GM18520 (cell line): ENCODE results near the gene CD86.

Experiments used
- ATAC-seq: cut with Tn5 transposase; IDR thresholded peaks from one replicate; pipeline ENCODE4 v1.9.1; 2021; ENCODE audit not compliant: unreplicated experiment

The CD86 gene

DNA sequence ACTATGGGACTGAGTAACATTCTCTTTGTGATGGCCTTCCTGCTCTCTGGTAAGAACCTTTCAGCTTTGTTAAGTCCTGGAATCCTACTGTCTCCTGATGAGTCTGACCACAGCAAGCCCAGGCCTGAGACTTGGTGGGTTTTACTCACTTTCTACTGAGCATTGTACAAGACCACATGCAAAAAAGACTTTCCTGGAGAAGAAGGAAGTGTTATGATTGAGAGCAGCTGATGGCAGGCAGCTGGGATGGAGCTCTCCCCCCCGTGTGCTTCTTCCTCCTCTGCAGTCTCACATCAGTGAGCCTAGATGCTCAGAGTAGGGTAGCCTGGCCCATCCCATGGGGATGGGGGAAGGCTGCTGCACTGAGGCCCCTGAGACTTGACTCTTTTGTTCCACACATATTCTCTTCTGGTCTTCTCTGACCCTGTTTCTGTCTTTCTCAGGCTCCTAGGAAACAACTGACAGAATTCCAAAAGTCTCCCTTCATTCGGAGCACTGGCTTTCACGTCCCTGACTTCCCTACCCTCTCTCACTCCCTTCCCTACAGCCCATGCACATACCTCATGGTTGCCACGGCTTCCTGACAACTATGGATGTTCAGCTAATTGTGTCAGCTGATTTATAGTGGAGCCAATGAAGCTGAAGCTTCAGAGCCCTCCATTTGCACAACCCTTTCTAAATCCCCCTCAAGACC lies 36.6 kb downstream of the CD86 start:
- no peak for ATAC-seq

DNA sequence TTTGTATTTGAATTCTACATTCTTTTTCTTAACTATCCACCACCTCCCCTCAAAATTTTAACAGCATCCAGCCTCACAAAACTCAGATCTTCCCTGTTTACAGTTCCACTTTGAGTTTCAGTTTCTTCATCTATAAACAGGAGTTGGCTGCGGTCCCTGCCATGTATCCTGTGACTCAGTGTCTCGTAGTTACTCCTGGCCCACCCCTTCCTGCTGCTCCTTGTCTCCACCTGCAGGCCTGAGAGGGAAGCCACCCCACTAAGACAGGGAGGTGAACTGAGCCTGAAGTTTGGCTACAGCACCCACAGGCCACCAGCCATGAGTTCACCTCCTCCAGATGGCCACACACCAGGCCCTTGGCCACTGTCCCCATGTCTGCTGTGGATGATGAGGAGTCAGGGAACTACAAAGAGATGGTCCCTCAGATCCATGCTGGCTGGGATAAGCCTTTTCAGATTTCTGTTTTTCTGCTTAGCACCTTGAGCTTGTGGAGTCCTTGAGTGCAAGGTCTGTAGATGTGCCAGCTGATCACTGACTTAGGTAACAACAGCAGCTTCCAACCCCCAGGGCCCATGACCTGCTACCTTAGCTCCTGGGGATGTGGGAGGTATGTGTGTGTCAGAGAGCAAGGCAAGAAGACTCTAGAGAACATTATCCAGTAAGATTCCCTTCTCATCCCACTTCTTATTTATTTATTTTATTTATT lies 37.5 kb downstream of the CD86 start:
- ATAC-seq: no peak

DNA sequence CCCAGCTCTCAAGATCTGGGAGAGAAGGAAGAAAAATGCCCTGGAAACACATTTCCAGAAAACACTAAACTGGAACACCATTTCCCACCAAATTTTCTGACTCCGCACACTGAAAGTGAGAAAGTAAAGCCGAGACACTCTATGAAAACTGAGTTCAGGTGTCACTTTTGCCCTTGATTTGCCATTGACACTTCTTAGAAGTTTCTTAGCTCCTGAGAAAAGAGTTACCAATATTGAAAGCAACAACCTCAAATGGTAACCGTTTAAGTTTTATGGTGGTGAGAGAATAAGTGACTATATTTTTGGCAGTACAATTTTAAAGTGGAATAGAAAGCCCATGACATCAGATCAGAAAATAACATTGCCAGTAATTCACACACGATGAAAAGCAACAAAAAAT lies 39.0 kb downstream of the CD86 start:
- peak; percentile 58 for ATAC-seq

DNA sequence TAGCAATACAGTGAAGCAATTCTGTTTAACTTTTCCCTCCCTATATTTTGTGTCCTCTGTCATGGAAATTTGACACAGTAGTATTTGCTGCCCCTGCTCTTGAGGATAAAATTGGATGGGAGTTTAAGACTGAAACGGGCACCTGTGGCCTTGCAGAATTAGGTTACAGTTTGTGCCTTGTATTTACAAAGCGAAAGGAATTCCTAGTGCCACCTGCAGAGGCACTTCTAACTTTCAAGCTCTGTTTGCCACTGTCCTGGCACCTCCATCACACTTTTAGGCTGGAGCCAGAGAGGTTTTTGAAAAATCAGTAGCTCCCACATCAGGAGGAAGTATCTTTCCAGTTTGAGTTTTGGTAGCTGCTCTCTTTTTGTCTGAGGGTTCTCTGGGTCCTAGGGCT lies 39.5 kb downstream of the CD86 start:
- no peak for ATAC-seq

DNA sequence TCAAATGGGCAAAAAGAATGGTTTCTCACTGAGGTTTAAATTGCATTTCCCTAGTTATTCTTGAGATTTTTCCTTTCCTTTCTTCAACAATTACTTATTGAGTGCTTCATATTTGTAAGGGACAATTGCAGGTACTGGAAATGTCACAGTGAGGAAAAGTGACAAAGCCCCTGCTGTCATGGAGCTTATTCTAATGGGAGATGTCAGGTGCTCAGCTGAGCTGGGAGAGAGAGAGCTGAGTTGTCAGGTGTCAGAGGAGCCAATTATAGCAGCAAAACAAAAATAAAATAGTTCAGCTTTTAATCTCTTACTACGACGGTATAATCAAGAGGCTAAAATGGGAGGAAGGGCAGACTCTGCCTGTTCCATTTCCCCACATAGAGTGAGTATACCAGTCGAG lies 42.0 kb downstream of the CD86 start:
- ATAC-seq: no peak

DNA sequence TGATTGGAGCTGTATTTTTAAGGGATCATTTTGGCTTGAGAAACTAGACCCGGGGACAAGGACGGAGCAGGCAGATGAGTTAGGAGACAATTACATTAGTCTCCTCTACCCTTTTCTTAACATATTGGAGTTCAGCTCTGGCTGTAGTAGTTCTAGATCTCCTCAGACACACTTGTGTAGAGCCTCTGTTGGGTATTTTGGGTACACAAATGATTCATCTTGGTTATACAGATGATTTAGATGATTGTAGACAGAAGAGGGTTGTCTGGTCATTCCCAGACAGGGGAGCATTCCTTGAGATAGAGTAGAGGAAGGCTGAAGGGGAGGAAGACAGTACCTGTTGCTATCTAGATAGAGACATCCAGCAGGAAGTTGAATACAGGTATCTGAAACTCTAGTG lies 43.4 kb downstream of the CD86 start:
- ATAC-seq: no peak

DNA sequence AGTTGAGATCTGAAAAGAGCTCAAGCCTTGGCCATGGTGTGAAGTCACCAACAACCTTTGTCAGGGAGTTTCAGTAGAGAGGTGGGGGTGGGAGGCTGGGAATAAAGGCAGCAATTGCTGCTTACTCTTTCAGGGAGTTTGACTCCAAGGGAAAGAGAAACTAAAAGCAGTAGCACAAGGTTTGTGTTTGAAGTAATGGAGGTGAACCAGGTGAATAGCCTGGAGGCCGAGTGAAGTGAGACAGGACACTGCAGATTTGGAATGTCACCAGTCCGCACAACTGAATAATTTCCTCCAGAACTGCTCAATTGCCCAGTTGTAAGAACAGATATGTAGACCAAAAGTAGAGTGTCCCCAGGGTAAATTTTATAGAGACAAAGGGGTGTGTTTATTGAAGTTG lies 44.1 kb downstream of the CD86 start:
- ATAC-seq: no peak

DNA sequence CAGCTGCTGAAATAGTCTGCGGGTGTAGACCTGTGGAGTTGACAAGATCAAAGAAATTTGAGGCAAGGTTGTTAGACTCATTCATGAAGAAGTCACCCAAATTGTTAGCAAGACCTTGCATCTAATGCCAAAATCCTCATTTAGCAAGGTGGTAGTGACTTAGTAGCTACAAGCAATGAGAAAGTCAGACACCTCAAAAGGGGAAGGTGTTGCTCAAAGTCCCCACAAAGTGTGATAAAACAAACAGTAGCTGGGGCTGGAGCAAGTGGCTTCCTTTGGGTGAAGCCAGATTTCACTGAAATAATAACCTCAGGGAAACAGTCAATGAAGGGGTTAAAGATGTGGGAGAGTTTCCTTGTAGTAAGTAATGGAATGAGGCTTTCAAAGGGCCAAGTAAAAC lies 44.9 kb downstream of the CD86 start:
- ATAC-seq: no peak

DNA sequence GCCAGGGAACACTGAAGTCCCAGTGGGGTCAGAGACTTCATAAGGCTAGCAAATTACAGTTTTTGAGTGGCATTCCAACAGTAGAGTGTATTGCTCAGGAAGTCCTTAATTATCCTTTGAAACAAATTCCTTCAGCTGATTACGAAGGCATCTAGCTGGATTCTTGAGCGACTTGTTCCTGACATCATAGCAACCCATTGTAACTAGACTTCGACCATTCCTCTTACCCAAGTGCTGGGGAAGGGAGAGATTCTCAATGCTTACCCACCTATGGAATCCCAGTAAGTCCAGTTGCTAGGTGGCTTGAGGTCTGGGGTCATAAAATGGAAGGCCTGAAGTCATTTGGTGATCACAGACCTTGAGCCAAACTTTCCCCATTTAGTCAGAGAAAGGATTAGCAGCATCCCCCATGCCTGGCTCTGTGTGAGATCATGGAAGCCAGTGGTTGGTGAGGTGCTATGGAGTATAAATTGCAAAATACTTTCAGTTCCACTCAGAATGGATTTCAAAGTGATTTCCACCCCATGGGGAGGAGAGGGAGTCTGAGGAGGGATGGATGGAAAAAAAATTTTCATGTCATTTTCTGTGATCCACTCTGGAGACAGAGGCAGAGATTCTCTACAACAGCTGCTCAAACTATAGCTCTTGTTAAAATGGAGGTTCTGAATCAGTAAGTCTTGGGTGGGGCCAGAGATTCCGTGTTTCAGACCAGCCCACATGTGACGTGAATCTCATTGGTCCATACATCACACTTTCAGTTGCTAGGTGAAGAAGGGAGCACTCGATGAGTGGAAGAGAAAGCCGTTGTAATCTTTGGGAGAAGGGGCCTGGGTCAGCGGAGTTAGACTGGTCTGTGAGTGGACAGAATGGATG lies 45.7 kb downstream of the CD86 start:
- no peak for ATAC-seq

DNA sequence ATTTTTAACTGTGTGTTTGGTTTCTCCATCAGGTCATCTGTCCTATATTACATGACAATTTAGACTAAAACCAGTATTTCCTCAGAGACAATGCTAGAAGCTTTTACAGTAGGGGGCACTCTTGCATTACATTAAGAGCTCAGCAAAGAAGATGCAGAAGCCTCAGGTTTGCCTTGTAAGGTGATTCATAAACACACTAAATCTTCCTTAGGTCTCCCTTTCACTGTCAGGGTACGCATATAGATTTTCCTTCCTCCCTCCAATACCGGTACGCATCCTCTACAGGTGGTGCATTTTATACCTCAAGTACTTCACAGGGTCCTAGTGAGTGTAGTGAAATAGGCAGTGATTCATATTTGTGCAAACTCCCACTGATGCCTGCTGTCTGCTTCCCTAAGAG lies 46.5 kb downstream of the CD86 start:
- peak; percentile 28 for ATAC-seq

DNA sequence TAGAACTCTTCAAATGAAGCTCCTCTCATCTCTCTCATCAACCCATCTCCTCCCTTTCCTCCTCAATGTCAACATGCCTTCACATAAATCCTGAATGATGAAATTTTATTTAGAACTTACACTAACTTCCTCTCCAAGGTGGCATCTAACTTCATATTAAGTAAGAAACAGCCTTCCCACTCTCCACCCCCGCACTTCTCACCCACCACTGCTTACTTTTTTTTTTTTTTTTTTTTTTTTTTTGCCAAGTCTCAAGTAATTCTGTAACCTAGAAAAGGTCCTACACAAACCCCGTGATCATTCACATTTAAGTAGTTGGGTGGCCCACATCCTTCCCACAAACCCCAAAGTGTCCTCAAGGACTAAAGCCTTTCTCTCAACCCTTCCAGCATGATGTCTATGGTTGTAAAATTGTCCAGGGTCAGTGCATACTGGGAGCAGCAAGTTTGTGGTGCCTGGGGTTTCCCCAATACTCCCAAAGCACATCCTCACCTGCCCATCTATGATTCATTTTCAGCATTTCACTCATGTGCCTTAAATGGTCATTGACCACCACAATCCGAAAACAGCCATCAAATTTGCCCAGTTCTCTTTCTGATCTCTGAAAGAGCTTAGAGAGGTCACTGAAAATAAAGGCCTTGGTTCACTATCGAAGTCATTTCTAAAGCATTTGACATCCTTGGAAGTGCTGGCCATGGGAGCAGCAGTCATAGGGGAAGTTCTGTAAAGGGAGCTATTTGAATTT lies 47.2 kb downstream of the CD86 start:
- ATAC-seq: peak; percentile 25

DNA sequence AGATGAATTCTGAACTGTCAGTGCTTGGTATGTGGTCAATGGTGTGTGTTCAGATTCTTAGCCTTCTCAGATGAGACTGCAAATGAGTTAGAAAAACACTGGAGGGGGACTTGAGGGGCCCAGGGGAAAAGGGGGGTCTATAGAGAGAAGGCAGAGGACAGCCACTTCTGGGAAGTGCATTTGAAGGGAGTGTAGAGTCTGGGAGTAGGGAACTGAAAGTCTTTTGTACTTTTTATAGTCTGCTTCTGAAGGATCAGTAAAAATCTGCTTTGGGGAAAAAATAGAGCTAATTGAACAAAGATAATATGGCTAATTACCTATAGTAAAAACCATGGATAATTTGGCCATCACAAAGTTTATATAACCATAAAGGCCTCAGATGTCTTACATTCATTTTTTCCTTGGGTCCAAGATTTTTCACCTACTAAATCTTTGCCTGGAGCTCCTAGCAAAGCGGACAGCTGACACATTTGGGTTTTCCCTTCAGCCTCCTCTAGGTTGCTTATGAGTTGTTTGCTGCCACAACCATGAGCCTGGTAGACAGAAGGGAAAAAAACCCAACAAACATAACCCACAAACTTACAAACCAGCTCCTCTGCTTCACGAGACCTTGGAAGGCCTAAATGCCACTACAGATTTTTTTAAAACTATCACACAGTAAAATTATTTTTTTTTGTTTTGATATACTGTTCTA lies 48.8 kb downstream of the CD86 start:
- ATAC-seq: no peak

DNA sequence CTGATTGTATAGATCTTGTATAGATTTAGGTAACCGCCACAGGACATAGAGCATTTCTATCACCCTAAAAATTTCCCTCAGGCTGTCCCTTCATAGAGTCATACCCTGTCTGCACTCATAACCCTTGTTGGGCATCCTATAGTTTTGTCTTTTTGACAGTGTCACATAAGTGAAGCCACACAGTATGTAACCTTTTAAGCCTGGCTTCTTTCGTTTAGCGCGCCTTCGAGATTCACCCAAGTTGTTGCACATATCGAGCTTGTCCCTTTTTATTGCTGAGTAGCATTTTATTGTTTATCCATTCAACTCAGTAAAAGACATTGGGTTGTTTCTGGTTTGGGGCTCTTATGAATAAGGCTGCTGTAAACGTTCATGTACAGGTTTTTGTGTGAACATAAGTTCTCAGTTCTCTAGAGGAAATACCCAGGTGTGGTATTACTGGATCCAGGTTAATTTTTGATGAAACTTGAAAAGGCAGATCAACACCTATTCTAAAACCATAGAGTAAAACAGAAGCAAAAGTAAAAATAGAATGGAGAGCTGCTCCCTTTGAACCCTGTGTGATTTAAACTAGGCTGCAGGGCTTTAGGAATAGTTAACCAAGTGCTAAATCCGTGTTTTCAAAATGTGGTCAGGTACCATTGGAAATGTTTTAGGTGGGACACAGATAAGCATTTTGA lies 49.5 kb downstream of the CD86 start:
- no peak for ATAC-seq

DNA sequence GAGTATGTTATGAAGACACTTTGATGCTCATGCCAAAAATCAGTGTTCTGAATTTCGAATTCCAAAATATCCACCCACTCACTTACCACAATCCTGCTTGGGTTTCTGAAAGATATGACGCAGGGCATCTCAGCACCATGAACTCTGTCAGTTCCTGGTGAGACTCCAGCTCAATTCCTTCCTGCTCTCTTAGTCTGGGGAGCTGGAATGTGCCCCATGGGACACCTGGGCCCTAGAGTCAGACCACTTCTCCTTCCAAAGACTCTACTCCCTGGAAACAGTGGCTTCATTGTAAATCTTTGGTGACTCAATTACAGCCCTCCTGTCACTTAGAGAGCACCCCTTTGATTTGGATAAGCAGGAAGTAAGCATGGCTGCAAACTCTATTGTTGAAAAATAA lies 50.5 kb downstream of the CD86 start:
- no peak for ATAC-seq

DNA sequence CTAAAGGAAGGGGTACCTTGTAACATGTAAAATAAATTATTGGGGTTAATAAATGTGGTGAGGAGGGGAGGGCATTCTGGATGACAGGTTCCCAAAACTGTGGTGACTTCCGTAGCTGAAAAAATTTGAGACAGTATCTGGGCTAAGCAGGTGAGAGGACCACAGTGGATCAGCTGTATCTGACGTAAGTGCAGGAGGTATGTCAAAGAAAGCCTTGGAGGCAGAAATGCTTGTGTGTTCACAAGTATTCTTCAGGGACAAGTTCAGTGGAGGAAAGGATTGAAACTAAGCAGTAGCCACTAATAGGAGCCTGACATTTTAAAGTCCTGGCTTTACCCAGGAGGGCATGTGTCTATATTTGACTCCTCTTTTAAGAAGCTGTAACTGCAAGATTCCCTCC lies 52.0 kb downstream of the CD86 start:
- no peak for ATAC-seq

DNA sequence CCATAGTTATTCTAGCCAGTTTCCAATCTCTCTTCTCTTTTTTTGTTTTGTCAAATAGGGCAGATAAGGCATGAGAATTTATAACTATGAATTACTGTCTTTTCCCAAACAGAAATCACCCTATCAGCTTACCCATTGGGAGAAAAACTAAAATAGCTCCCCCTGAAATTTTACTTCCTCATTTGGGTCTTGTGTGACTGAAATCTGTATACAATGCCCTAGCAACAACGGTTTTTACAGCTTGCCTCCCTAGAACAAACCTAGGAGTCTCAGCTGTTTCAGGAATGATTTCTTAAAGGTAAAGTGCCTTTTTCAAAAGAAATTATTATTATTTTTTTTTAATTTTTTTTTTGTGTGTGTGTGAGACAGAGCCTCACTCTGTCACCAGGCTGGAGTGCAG lies 56.8 kb downstream of the CD86 start:
- ATAC-seq: no peak

DNA sequence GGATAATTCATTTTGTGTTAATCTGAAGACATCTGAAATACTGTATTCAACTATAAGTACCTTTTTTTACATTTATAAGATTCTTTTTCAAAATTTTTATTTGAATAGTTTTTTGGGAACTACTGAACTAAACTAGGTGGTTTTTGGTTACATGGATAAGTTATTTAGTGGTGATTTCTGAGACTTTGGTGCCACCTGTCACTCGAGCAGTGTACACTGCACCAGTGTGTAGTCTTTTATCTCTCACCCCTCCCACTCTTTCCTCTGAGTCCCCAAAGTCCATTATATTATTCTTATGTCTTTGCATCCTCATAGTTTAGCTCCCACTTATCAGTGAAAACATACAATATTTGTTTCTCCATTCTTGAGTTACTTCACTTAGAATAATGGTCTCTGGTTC lies 57.6 kb downstream of the CD86 start:
- no peak for ATAC-seq

DNA sequence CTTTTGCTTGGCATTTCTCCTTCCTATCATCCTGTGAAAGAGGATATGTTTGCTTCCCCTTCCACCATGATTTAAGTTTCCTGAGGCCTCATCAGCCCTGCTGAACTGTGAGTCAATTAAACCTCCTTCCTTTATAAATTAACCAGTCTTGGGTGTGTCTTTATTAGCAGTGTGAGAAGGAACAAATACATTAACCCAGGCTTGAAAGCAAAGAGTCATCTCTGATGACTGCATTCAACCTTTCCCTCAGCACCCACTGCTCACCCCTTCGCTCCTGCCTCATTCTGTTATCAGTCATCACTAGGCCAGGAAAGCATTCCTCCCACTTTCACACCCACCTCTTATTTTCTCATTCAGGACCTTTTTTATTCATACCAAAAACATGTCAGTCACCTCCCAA lies 68.7 kb downstream of the CD86 start:
- no peak for ATAC-seq

DNA sequence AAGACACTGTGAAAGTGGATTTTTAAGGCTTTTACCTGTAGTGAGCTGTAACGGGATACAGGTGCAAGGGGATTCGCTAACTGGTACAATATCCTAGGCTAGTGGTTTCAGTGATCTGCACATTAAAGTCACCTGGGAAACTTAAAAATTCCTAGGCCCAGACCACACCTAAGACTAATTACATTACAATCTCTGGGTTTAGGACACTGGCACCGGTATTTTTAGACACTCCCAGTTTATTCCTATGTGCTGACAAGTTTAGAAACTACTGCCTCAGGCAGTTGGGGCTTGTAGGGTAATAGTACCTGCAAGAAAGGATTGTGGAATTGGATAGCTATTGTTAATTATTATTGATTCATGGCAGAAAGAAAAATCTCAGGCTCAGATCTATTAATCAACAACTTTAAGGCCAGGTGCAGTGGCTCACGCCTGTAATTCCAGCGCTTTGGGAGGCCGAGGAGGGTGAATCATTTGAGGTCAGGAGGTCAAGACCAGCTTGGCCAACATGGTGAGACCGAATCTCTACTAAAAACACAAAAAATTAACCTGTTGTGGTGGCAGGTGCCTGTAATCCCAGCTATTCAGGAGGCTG lies 77.9 kb downstream of the CD86 start:
- no peak for ATAC-seq

DNA sequence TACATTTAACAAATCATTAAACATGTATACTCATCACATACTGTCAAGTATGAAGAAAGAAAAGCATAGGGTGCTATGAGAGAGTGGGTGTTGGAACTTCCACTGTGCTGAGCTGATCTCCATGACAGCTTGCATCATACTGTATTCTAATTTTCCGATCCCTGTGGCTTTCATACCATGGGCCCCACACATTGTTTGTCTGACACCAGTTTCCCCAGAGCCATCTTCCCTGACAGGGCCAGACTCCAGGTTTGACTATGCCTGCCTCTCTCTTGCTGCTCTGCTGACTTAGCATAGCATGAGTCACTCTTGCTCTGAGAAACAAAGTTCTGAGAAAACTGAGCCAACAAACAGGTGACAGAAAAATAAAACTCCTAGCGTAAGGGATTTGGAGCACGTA lies 91.3 kb downstream of the CD86 start:
- peak; percentile 64 for ATAC-seq
